ENCODE data around the gene EVI5.
"Not testable (repeated sequence)": the region's sequence is repeated elsewhere in the genome, so short reads cannot be mapped to it uniquely, and the experiment has no call there.

EVI5 gene

DNA sequence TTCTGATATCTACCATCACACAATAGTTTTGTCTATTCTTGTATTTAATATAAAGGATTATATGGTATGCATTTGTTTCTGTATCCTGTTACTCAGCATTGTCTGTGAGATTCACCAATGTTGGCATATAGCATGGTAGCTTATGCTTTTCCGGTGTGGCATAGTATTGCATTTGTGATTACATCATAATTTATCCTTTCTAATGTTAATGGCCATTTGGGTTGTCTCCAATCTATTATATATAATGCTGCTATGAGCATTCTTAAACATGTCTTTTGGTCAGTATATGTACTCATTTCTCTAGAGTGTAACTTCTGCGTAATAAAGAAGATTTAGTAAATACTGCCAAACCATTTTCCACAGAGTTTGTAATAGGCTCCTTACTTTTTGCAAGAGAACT lies 257.2 kb downstream of the EVI5 start:
- H3K4me3 ChIP-seq (ENCODE audit: low read depth, low read length), result no peak overlapping the region
- TF ChIP-seq, protein P1, sequence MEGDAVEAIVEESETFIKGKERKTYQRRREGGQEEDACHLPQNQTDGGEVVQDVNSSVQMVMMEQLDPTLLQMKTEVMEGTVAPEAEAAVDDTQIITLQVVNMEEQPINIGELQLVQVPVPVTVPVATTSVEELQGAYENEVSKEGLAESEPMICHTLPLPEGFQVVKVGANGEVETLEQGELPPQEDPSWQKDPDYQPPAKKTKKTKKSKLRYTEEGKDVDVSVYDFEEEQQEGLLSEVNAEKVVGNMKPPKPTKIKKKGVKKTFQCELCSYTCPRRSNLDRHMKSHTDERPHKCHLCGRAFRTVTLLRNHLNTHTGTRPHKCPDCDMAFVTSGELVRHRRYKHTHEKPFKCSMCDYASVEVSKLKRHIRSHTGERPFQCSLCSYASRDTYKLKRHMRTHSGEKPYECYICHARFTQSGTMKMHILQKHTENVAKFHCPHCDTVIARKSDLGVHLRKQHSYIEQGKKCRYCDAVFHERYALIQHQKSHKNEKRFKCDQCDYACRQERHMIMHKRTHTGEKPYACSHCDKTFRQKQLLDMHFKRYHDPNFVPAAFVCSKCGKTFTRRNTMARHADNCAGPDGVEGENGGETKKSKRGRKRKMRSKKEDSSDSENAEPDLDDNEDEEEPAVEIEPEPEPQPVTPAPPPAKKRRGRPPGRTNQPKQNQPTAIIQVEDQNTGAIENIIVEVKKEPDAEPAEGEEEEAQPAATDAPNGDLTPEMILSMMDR (IDR thresholded peaks at IDR 0.05; ENCODE audit: borderline replicate concordance, insufficient read depth, low read depth, low read length), result no peak

DNA sequence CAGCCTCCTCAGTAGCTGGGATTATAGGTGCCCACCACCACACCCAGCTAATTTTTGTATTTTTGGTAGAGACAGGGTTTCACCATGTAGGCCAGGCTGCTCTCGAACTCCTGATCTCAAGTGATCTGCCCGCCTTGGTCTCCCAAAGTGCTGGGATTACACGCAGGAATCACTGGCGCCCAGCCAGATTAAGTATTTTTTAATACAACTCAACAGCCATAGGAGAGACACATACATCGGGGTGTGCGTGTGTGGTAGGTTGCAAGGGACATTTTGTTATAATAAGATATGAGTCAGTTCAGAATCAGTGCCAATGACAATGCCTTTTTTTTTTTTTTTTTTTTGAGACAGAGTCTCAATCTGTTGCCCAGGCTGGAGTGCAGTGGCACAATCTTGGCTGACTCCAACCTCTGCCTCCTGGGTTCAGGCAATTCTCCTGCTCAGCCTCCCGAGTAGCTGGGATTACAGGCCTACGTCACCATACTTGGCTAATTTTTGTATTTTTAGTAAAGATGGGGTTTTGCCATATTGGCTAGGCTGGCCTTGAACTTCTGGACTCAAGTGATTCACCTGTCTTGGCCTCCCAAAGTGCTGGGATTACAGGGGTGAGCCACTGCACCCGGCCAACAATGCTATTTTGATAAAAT lies 259.8 kb downstream of the EVI5 start:
- H3K4me3 ChIP-seq (ENCODE audit: low read depth, low read length), result not testable (repeated sequence)

DNA sequence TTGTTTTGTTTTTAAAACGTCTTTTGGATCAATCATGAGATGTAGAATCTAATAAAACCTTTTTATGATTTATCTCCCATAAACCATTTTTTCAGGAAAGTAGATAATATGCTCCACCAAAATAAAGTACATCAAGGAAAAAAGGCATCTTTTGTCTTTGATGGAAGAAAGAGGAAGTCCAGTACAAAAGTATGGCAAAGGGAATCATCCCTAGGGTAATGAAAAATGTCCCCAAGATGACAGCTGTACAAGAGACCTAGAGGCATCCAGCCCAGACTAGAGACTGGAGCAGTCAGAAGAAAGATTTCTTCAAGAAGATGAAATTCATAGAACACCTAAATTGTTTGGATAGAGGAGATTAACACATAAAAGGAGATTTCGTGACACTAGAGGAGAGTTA lies 265.9 kb downstream of the EVI5 start:
- TF ChIP-seq, protein P1 (IDR thresholded peaks at IDR 0.05; ENCODE audit: borderline replicate concordance, insufficient read depth, low read depth, low read length), result no peak
- H3K4me3 ChIP-seq (ENCODE audit: low read depth, low read length), result no peak overlapping the region

DNA sequence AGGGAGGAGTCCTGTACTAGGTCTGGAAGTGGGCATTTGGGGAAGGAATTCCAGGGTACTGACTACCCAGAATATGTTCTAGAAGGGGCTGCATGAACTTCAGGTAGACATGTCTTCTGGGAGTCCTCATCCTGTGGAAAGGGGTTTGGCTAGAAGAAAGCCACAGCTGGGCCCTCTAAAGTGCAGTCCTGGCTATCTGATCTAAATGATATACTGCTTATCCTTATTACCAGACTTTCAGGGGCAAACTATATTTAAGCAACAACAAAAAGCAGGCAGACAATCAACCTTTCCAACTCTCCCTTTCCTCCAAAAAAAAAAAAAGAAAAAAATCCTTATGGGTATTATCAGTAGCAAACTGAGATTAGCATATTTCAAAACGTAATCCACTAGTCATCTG lies 268.3 kb downstream of the EVI5 start:
- TF ChIP-seq, protein P1 (IDR thresholded peaks at IDR 0.05; ENCODE audit: borderline replicate concordance, insufficient read depth, low read depth, low read length), result no peak
- no peak overlapping the region for H3K4me3 ChIP-seq (ENCODE audit: low read depth, low read length)

DNA sequence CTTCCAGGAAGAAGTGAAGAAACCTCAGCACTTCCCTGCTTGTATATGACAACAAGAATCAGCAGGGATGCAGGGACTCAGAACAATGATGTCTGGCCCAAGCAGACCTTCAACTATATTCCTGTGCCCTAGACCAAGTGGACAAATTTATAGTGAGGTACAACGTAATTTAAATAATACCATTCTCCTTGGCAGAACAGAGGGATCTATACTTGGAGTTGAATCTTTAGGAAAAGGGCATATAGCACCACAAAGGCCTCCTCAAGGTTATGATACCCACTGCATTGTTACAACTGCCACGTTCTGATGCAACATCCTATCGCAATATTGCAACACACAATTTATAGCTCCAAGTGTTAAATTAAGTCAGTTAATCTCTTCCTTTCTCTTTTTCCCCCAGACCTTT lies 269.1 kb downstream of the EVI5 start:
- TF ChIP-seq, protein P1 (IDR thresholded peaks at IDR 0.05; ENCODE audit: borderline replicate concordance, insufficient read depth, low read depth, low read length), result no peak
- no peak overlapping the region for H3K4me3 ChIP-seq (ENCODE audit: low read depth, low read length)

DNA sequence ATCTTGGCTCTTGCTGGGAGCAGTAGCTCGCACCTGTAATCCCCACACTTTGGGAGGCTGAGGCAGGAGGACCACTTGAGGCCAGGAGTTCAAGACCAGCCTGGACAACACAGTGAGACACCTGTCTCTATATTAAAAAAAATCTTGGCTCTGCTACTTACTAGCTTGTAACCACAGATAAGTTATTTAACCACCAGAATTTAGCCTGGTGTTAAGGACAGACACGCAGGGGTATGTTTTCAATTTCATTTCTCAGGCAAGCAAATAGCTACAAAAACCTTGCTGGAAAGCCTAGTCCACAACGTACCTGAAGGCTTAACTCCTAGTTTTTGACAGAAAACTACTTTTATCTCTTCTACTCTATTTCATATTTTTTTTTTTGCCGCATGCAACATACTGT lies 273.4 kb downstream of the EVI5 start:
- TF ChIP-seq, protein P1 (IDR thresholded peaks at IDR 0.05; ENCODE audit: borderline replicate concordance, insufficient read depth, low read depth, low read length), result no peak
- no peak overlapping the region for H3K4me3 ChIP-seq (ENCODE audit: low read depth, low read length)

DNA sequence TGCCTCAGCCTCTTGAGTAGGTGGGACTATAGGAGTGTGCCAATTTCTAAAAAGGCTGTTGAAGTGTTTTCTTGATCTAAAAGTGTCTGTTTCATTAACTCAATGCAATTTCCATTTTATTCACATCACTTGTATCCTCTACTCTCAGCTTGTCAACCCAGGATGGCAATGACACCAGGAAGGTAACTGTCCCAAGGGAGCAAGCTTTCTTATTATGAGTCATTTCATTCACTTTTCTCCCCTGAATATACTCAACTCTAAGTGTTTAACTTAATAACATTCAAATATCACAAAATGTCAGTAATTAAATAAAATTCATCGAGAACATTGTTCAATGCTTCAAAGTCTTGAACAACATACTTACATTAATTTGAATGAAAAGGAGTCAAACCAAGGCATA lies 275.3 kb downstream of the EVI5 start:
- no peak overlapping the region for H3K4me3 ChIP-seq (ENCODE audit: low read depth, low read length)
- TF ChIP-seq, protein P1 (IDR thresholded peaks at IDR 0.05; ENCODE audit: borderline replicate concordance, insufficient read depth, low read depth, low read length), result no peak
